PFSK-1 (cell line): ENCODE data around the gene IKZF2.

ENCODE experiments used
- FOXP2 ChIP-seq: optimal IDR thresholded peaks from 2 replicates; pipeline ENCODE3; 2011; ENCODE audit warnings: borderline replicate concordance, control low read depth, inconsistent platforms; ENCODE audit not compliant: insufficient read depth; ENCODE audit errors: extremely low read length, extremely low read depth
- POLR2AphosphoS5 ChIP-seq: IDR thresholded peaks from 2 replicates; pipeline ENCODE4 v1.6.1; 2012; ENCODE audit warnings: low read depth, mild to moderate bottlenecking, control low read depth, low read length, moderate library complexity
- REST ChIP-seq, 2 experiments: IDR thresholded peaks; 2 replicates each; pipeline versions ENCODE4 v1.6.1 to v1.8.0; 2011 to 2012; ENCODE audit warnings: low read depth in 2 of 2, low read length in 2 of 2, control low read depth in 1 of 2, inconsistent platforms in 1 of 2, mild to moderate bottlenecking in 1 of 2, moderate library complexity in 1 of 2; ENCODE audit not compliant: insufficient read depth in 1 of 2
- SIN3A ChIP-seq: IDR thresholded peaks from 2 replicates; pipeline ENCODE4 v1.6.1; 2012; ENCODE audit warnings: mild to moderate bottlenecking, low read length, moderate library complexity, borderline replicate concordance; ENCODE audit not compliant: insufficient read depth
- TAF1 ChIP-seq: IDR thresholded peaks from 2 replicates; pipeline ENCODE4 v1.6.1; 2012; ENCODE audit warnings: low read length, control low read depth, borderline replicate concordance; ENCODE audit not compliant: insufficient read depth

IKZF2 gene

GRCh38 chr2:213101109-213101508 lies 50.3 kb downstream of the IKZF2 start:
- TF ChIP-seq REST (IDR thresholded peaks at IDR 0.05; ENCODE audit: insufficient read depth in 1 of 2, low read depth in 2 of 2, low read length in 2 of 2): no peak
- TF ChIP-seq TAF1: no peak
- no peak for TF ChIP-seq FOXP2
- TF ChIP-seq POLR2AphosphoS5: no peak
- TF ChIP-seq SIN3A: no peak

GRCh38 chr2:213098612-213099011 lies 52.8 kb downstream of the IKZF2 start:
- no peak for TF ChIP-seq SIN3A
- no peak for TF ChIP-seq POLR2AphosphoS5
- TF ChIP-seq TAF1: no peak
- no peak for TF ChIP-seq REST (IDR thresholded peaks at IDR 0.05; ENCODE audit: insufficient read depth in 1 of 2, low read depth in 2 of 2, low read length in 2 of 2)
- TF ChIP-seq FOXP2: no peak

- TF ChIP-seq POLR2AphosphoS5 (no peak), REST (IDR thresholded peaks at IDR 0.05; ENCODE audit: insufficient read depth in 1 of 2, low read depth in 2 of 2, low read length in 2 of 2) (no peak), FOXP2 (no peak), TAF1 (no peak), SIN3A (no peak)
Observed at GRCh38 chr2:213091765-213092164, 59.6 kb downstream of the IKZF2 start.

GRCh38 chr2:213090772-213091171 lies 60.6 kb downstream of the IKZF2 start:
- no peak for TF ChIP-seq POLR2AphosphoS5
- TF ChIP-seq REST (IDR thresholded peaks at IDR 0.05; ENCODE audit: insufficient read depth in 1 of 2, low read depth in 2 of 2, low read length in 2 of 2): no peak
- TF ChIP-seq FOXP2: no peak
- no peak for TF ChIP-seq TAF1
- no peak for TF ChIP-seq SIN3A

GRCh38 chr2:213089438-213089837 lies 62.0 kb downstream of the IKZF2 start:
- TF ChIP-seq SIN3A: no peak
- no peak for TF ChIP-seq FOXP2
- no peak for TF ChIP-seq POLR2AphosphoS5
- no peak for TF ChIP-seq REST (IDR thresholded peaks at IDR 0.05; ENCODE audit: insufficient read depth in 1 of 2, low read depth in 2 of 2, low read length in 2 of 2)
- TF ChIP-seq TAF1: no peak
